B cell (primary cell): ENCODE measurements around the gene KRT72.

Experiments
- EZH2 ChIP-seq: IDR thresholded peaks from 2 replicates; pipeline ENCODE4 v1.6.1; 2012; ENCODE audit warnings: borderline replicate concordance, low read depth, mild to moderate bottlenecking, moderate library complexity, low read length; ENCODE audit not compliant: insufficient read depth, poor library complexity, severe bottlenecking
- TF ChIP-seq, protein P1 (sequence below): fragments of 200-600 bp; IDR thresholded peaks from one replicate; pipeline ENCODE4 v1.8.0; 2022; ENCODE audit warnings: antibody characterized with exemption, mild to moderate bottlenecking

DNA sequence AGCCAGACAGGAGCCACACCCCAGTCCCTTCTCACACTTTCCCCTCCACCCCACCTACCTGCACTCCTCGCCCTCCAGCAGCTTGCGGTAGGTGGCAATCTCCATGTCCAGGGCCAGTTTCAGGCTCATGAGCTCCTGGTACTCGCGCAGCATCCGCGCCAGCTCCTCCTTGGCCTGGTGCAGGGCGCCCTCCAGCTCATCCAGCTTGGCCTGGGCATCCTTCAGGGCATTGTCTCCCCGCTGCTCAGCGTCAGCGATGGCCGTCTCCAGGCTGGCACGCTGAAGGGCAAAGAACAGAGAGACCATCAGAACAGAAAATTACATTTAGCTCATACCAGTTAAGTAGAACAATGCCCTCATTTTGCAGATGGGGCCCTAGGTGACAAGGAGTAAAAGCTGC, 33.2 kb downstream of the KRT72 start:
- TF ChIP-seq, protein P1, sequence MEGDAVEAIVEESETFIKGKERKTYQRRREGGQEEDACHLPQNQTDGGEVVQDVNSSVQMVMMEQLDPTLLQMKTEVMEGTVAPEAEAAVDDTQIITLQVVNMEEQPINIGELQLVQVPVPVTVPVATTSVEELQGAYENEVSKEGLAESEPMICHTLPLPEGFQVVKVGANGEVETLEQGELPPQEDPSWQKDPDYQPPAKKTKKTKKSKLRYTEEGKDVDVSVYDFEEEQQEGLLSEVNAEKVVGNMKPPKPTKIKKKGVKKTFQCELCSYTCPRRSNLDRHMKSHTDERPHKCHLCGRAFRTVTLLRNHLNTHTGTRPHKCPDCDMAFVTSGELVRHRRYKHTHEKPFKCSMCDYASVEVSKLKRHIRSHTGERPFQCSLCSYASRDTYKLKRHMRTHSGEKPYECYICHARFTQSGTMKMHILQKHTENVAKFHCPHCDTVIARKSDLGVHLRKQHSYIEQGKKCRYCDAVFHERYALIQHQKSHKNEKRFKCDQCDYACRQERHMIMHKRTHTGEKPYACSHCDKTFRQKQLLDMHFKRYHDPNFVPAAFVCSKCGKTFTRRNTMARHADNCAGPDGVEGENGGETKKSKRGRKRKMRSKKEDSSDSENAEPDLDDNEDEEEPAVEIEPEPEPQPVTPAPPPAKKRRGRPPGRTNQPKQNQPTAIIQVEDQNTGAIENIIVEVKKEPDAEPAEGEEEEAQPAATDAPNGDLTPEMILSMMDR, result no peak
- TF ChIP-seq EZH2, result no peak
